GM12892 (cell line): ENCODE data around the gene GOSR1.

Source experiments
- POLR2A ChIP-seq: IDR thresholded peaks from 2 replicates; pipeline ENCODE4 v1.6.1; 2011; ENCODE audit warnings: low read depth, low read length, control low read depth
- POLR2AphosphoS5 ChIP-seq: IDR thresholded peaks from 2 replicates; pipeline ENCODE4 v1.6.1; 2011; ENCODE audit warnings: low read depth, low read length, control low read depth

DNA sequence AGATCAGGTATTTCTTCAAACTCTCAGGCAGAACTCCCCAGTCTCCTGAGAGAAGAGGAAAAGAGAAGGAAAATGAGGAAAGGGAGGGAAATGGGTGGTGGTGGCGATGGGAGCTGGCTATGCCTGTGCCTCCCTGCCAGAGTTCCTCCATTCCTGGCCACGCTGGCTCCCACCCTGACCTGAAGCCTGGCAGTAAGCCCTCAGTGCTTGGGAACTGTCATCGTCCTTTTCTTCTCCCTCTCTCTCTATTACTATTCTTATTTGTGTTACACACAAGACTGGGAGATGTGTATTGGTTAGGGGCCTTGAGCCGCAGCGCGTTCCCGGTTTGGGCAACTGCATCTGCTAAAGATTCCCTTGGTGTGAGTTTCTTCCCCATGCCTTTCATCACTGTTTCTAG is 44.6 kb downstream of the GOSR1 start:
- TF ChIP-seq POLR2A (no peak), POLR2AphosphoS5 (no peak)
